Right cardiac atrium (tissue), 5 donors: ENCODE results near the gene ADGRE1. TPM values are rescaled to one million over a fixed set of nuclear protein-coding genes. Genes with fewer than 3 reads are reported as not detected.
"Not testable (repeated sequence)": the region's sequence is repeated elsewhere in the genome, so short reads cannot be mapped to it uniquely, and the experiment has no call there.

Experiments
- ATAC-seq, 2 donors: fragments of 200-7000 bp; cut with Tn5 transposase; one replicate each; pipeline versions ENCODE4 v1.8.0 to v1.9.1; 2020; ENCODE audit warnings: moderate library complexity in 2 of 2, mild to moderate bottlenecking in 1 of 2
- DNase-seq, 3 donors: peaks; one replicate each; pipeline ENCODE4 v3.0.0-alpha.2; 2020
- H3K27ac ChIP-seq: one replicate; pipeline ENCODE4 v1.5.1; 2013; ENCODE audit warnings: mild to moderate bottlenecking, low read length, control low read depth, moderate library complexity
- H3K27me3 ChIP-seq: one replicate; pipeline ENCODE4 v1.6.1; 2013; ENCODE audit not compliant: control insufficient read depth, insufficient read depth
- H3K4me1 ChIP-seq: one replicate; pipeline ENCODE4 v1.6.1; 2013; ENCODE audit warnings: low read length; ENCODE audit not compliant: control insufficient read depth, insufficient read depth
- H3K4me3 ChIP-seq: one replicate; pipeline ENCODE4 v1.5.1; 2013; ENCODE audit warnings: low read length, control low read depth
- H3K9me3 ChIP-seq: one replicate; pipeline ENCODE4 v1.6.1; 2013; ENCODE audit warnings: low read length; ENCODE audit not compliant: control insufficient read depth
- WGBS: extraction: QIAGEN DNeasy Blood & Tissue Kit; methylation state at CpG from one replicate; pipeline ENCODE4 v1.1.7; 2013; 5-methylcytosine and 5-hydroxymethylcytosine counted together
- intact Hi-C, 4 donors: fragments of 100-400 bp; cut with DNase I; formaldehyde crosslinking; loops; one replicate each; pipeline versions ENCODE4 v1.11.0 to v1.14.0; 2022 to 2023
- polyA plus RNA-seq: library from polyadenylated mRNA; stranded (reverse); fragments of 200-250 nt; gene quantifications from one replicate; pipeline ENCODE4 v1.2.3, GENCODE V29; 2013
- total RNA-seq, 4 donors: library from RNA; stranded (reverse); fragmentation: NEBNext Ultra II Directional; extraction: Animal tissue kit (Norgen Biotek cat#: 25700); gene quantifications; one replicate each; pipeline ENCODE4 v1.2.1, GENCODE V29; 2021
- donor health status: healthy with polysubstance abuse.
- donor health status: DM: no; HTN: yes; CAD: no.
- donor health status: DM: no; HTN: no; CAD: no.
- donor health status: DM: no; HTN: yes; CAD: no; lungs with severe emphysema.
- donor health status: DM: yes; HTN: yes; CAD: no.

ADGRE1 gene
- total and polyA plus RNA-seq, 5 donors = 0.25 to 0.53 (median 0.38) TPM; not detected in 1

DNA sequence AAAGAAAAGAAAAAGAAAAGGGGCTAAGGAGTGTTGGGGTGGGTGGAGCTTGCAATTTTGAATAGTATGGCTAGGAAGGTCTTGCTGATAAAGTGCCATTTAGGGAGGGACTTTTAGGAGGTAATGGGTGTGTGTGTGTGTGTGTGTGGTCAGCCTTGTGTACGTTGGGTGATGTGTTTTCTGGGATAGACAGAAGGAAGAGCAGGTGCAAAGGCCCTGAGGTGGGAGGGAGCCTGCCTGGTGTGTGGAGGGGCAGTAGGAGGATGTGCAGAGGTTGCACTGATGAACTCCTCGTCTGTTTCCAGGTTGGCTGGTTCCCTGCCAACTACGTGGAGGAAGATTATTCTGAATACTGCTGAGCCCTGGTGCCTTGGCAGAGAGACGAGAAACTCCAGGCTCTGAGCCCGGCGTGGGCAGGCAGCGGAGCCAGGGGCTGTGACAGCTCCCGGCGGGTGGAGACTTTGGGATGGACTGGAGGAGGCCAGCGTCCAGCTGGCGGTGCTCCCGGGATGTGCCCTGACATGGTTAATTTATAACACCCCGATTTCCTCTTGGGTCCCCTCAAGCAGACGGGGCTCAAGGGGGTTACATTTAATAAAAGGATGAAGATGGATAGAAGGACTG, 30.5 kb upstream of the ADGRE1 start:
- Histone ChIP-seq H3K4me1 (no peaks in the 10 kb centered on the region), H3K9me3 (no peaks in the 10 kb centered on the region), H3K4me3 (no peak overlapping the region), H3K27me3 (no peaks in the 10 kb centered on the region), H3K27ac (no peak overlapping the region)
- no peak for DNase-seq
- intact Hi-C loops = no loop called here
- no peak for ATAC-seq
- WGBS = 44% methylated on average over 14 of the region's 14 CpGs

DNA sequence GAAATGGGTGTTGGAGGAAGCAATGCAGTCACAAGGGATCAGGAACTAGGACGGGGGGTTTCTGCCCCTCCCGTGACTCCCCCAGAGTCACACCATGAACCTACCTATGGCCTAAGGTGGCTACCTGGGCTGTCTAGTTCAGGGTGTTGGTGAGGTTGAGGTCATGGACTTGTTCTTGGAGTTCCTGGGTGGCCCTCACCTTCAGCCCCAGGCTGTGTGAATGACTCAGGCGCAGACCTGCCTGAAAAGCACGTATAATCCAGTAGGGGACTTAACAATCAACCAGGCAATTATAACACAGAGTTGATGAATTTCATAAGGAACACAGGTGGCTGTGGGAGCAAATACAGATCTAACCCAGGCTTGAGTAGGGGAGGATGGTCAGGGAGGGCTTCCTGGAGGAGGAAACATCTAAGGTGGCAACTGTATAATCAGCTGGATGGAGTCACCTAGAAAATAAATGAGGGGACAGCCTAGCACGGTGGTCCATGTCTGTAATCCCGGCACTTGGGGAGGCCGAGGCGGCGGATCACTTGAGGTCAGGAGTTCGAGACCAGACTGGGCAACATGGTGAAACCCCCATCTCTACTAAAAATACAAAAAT, 25.6 kb upstream of the ADGRE1 start:
- no peaks in the 10 kb centered on the region for H3K27me3 ChIP-seq
- no peaks in the 10 kb centered on the region for H3K4me1 ChIP-seq
- WGBS = 81% methylated on average over 10 of the region's 10 CpGs
- intact Hi-C loops = loop anchor here (2.0 to 10.0 kb wide), 6 partner anchors 123 to 344 kb away; partner anchors contain the start of genes TRIP10 (in 2 of the 4) and GPR108 (in 1 of the 4)
- ATAC-seq (no peak), DNase-seq (no peak)
- no peak overlapping the region for H3K4me3 ChIP-seq
- H3K27ac ChIP-seq = no peak overlapping the region
- H3K9me3 ChIP-seq = no peaks in the 10 kb centered on the region

DNA sequence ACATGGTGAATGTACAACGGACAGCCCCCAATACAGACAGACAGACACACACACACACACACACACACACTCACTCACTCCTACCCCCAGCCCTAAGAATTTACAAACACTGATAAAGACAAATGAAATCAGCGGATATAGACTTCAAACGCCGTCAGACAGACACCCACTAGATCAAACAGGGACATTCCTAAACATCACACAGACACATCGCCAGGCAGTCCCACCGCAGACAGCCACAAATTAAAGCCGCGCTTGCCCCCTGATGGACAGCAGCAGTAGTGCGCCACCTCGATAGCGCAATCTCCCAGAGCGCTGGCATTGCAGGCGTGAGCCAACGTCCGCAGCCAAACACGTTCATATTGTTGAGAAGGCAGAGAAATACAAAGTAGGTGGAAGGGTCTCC, 24.7 kb upstream of the ADGRE1 start:
- ATAC-seq (peak; percentile 90 to 95), DNase-seq (peak; percentile 80 to 91 (median 90))
- 2% methylated on average over 16 of the region's 16 CpGs for WGBS
- Histone ChIP-seq H3K27ac (no peak overlapping the region), H3K27me3 (no peaks in the 10 kb centered on the region), H3K9me3 (no peaks in the 10 kb centered on the region), H3K4me3 (peak overlapping the region; percentile 27), H3K4me1 (no peaks in the 10 kb centered on the region)
- intact Hi-C loops = loop anchor here (2.0 to 10.0 kb wide), 6 partner anchors 124 to 345 kb away; partner anchors contain the start of genes TRIP10 (in 2 of the 4) and GPR108 (in 1 of the 4)

DNA sequence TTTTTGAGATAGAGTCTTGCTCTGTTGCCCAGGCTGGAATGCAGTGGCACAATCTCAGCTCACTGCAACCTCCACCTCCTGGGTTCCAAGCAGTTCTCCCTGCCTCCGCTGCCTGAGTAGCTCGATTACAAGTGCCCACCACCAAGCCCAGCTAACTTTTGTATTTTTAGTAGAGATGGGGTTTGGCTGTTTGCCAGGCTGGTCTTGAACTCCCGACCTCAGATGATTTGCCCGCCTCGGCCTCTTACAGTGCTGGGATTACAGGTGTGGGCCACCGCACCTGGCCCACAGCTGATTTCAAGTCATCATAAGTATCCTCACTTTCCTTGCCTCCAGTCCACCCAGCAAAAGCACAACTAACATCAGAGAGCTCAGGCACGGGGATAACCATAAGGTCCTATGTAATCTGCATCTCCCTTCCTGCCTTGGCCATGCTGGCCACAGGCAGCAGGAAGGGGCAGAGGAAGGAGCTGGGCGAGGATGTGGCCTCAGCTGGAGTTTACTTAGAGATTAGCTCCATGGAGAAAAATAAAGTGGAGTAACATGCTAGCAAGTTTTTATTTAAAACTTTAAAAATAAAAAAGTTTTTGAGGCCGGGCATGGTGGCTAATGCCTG, 22.9 kb upstream of the ADGRE1 start:
- intact Hi-C loops = loop anchor here (5.0 to 10.0 kb wide), 4 partner anchors 130 to 347 kb away; partner anchors contain the start of genes GPR108 (in 1 of the 4) and TRIP10 (in 1 of the 4)
- no peak for DNase-seq
- H3K4me3 ChIP-seq = no peak overlapping the region
- no peaks in the 10 kb centered on the region for H3K4me1 ChIP-seq
- WGBS = 55% methylated on average over 9 of the region's 9 CpGs
- no peaks in the 10 kb centered on the region for H3K27me3 ChIP-seq
- H3K27ac ChIP-seq = no peak overlapping the region
- H3K9me3 ChIP-seq = no peaks in the 10 kb centered on the region
- ATAC-seq = no peak

DNA sequence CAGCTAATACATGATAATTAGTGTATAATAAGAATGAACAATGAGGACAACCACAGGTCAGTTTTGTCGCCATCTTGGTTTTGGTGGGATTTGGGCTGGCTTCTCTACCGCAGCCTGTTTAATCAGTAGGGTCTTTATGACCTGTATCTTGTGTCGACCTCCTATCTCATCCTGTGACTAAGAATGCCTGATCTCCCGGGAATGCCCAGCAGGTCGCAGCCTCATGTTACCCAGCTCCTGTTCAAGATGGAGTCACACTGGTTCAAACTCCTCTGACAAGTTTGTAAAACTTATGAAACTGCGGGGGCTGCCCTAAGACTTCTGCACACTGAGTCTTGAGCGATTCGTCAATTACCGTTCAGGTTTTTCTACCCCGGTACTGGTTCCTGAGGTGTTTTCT, 21.5 kb upstream of the ADGRE1 start:
- DNase-seq (no peak), ATAC-seq (no peak)
- 73% methylated on average over 10 of the region's 10 CpGs for WGBS
- intact Hi-C loops = loop anchor here in 2 of 4 donors (10.0 kb wide), 2 partner anchors 131 to 231 kb away; partner anchors contain the start of genes GPR108 (in 1 of the 2) and TRIP10 (in 1 of the 2)
- H3K4me3 ChIP-seq = no peak overlapping the region
- no peaks in the 10 kb centered on the region for H3K4me1 ChIP-seq
- no peaks in the 10 kb centered on the region for H3K9me3 ChIP-seq
- no peaks in the 10 kb centered on the region for H3K27me3 ChIP-seq
- H3K27ac ChIP-seq = no peak overlapping the region

DNA sequence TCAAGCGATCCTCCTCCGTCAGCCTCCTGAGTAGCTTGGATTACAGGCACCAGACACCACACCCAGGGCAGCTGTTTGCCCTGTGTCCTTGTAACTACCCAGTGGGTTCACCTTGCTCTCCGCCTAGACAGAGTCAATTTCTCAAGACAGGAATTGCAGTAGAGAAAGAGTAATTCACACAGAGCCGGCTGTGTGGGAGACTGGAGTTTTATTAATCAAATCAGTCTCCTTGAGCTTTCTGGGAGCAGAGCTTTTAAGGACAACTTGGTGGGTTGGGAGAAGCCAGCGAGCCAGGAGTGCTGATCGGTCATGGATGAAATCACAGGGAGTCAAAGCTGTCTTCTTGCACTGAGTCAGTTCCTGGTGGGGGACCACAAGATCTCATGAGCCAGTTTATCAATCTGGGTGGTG, 20.6 kb upstream of the ADGRE1 start:
- intact Hi-C loops = loop anchor here in 2 of 4 donors (10.0 kb wide), 2 partner anchors 132 to 232 kb away; partner anchors contain the start of genes GPR108 (in 1 of the 2) and TRIP10 (in 1 of the 2)
- Histone ChIP-seq H3K9me3 (no peaks in the 10 kb centered on the region), H3K27me3 (no peaks in the 10 kb centered on the region), H3K4me3 (no peak overlapping the region), H3K4me1 (no peaks in the 10 kb centered on the region), H3K27ac (no peak overlapping the region)
- DNase-seq (no peak), ATAC-seq (no peak)
- 64% methylated on average over 6 of the region's 6 CpGs for WGBS

DNA sequence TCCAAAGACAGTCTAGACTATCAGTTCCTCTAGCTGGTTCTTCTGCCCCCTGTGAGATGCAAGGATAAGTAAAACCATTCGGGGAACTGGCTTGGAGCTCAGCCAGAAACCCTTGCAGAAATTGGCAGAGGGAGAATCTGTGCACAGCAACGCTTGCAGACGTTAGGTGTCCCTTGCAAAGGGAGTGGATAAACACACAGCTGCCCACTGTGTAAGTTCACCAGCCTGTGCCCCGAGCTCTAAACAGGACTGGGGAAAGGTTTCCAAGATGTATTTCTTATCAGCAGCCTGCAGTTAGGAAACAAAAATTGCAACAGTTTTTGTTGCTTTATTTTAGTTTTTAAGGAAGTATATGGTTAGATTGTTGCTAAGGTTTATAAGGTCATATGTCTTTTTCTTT, 19.0 kb upstream of the ADGRE1 start:
- 6% methylated on average over 4 of the region's 4 CpGs for WGBS
- ATAC-seq = no peak
- Histone ChIP-seq H3K4me1 (no peaks in the 10 kb centered on the region), H3K27ac (no peak overlapping the region), H3K4me3 (no peak overlapping the region), H3K27me3 (no peaks in the 10 kb centered on the region), H3K9me3 (no peaks in the 10 kb centered on the region)
- no peak for DNase-seq
- intact Hi-C loops = loop anchor here in 2 of 4 donors (10.0 kb wide), 2 partner anchors 134 to 234 kb away; partner anchors contain the start of genes GPR108 (in 1 of the 2) and TRIP10 (in 1 of the 2)

DNA sequence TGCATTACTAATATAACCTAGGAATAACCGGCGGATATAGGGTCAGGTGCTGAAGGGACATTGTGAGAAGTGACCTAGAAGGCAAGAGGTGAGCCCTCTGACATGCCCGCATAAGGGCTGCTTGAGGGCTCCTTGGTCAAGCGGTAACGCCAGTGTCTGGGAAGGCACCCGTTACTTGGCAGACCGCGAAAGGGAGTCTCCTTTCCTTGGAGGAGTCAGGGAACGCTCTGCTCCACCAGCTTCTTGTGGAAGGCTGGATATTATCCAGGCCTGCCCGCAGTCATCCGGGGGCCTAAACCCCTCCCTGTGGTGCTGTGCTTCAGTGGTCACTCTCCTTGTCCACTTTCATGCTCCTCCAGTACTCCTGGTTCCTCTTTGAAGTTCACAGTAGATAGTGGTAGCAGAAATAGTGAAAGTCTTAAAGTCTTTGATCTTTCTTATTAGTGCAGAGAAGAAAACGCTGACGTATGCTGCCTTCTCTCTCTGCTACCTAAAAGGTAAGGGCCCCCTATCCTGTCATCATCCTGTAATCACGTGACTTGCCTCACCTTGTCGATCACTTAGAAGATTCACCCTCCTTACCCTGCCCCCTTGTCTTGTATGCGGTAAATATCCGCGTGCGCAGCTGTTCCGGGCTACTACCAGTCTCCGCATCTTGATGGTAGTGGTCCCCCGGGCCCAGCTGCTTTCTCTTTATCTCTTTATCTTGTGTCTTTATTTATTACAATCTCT, 18.1 kb upstream of the ADGRE1 start:
- intact Hi-C loops = loop anchor here in 2 of 4 donors (10.0 kb wide), 2 partner anchors 135 to 235 kb away; partner anchors contain the start of genes GPR108 (in 1 of the 2) and TRIP10 (in 1 of the 2)
- H3K4me1 ChIP-seq, H3K4me3 ChIP-seq, H3K27ac ChIP-seq, H3K9me3 ChIP-seq, ATAC-seq, H3K27me3 ChIP-seq, DNase-seq: not testable (repeated sequence)
- 86% methylated on average over 22 of the region's 22 CpGs for WGBS

DNA sequence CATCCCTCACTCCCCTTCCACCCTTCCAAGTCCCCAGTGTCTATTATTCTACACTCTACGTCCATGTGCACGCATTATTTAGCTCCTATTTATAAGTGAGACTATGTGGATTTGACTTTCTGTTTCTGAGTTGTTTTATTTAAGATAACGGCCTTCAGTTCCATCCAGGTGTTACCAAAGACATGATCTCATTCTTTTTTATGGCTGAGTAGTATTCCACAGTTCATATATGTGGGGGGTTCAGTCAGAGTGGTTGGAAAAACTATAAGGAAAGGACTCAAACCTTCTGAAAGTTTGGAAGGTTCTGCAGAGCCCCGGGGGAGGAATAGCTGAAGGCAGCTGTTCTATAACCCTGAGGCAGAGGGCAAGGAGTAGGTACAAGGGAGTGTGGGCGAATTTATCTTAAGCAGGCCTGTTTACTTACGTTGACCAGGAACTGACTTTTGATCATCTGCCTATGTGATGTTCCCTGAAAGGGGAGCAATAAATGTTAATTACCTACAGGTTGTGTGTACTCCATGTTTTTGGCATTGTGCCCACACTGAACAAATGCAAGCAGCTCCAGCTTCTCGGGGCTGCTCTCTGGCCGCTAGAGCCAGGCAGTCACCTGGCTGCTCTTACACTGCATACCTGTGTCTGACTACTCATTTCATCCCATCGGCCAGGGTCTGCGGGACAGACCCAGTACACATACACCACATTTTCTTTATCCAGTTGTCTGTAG, 13.5 kb upstream of the ADGRE1 start:
- no peak overlapping the region for H3K27ac ChIP-seq
- no peaks in the 10 kb centered on the region for H3K27me3 ChIP-seq
- ATAC-seq (no peak), DNase-seq (no peak)
- H3K9me3 ChIP-seq = no peaks in the 10 kb centered on the region
- no peaks in the 10 kb centered on the region for H3K4me1 ChIP-seq
- H3K4me3 ChIP-seq = no peak overlapping the region
- 85% methylated on average over 10 of the region's 10 CpGs for WGBS
- intact Hi-C loops = no loop called here

DNA sequence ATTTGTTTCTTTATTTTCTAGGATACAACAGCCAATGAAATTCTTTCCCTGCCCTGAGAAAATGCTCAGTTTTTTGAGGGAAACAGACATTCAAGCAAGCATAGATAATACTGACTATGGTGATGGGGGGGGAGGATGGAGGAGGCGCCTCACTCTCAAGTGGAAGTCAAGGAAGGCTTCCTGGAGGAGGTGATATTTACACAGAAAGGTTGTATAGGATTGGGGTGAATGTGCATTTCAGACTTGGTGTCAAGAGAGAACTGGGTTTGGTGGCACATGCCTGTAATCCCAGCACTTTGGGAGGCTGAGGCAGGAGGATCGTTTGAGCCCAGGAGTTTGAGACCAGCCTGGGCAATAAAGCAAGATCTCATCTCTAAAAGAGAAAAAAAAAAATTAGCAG, 12.2 kb upstream of the ADGRE1 start:
- DNase-seq = no peak
- intact Hi-C loops = no loop called here
- WGBS = 83% methylated on average over 2 of the region's 2 CpGs
- H3K4me1 ChIP-seq = no peaks in the 10 kb centered on the region
- no peak overlapping the region for H3K4me3 ChIP-seq
- no peak overlapping the region for H3K27ac ChIP-seq
- peaks cover 5% of the 10 kb centered on the region for H3K9me3 ChIP-seq
- no peak for ATAC-seq
- no peaks in the 10 kb centered on the region for H3K27me3 ChIP-seq
